HEK293 (cell line): ENCODE results near the gene COQ4.

ENCODE experiments used
- CTCF ChIA-PET: fragments of 350-600 bp; formaldehyde crosslinking; extraction: SDS; loops from one replicate; lab custom pipeline; 2021; ENCODE audit warnings: antibody characterized with exemption; lab: Yijun Ruan, JAX
- POLR2A ChIA-PET: fragments of 300-600 bp; formaldehyde crosslinking; extraction: SDS; loops from one replicate; lab custom pipeline; 2020; ENCODE audit warnings: antibody characterized with exemption, inconsistent platforms; lab: Yijun Ruan, JAX
- H3K27ac ChIP-seq: fragments of 200-500 bp; sonication (Bioruptor generic); 2 replicates; pipeline ENCODE4 v1.5.1; 2014; ENCODE audit warnings: low read depth, low read length, control low read depth, inconsistent platforms; ENCODE audit errors: extremely low read depth
- H3K36me3 ChIP-seq, 2 experiments: fragments of 200-500 bp in 1 of 2; sonication (Bioruptor generic) in 1 of 2; 1 replicate in 1 of 2; 2 replicates in 1 of 2; pipeline ENCODE4 v1.5.1; 2014 to 2017; ENCODE audit warnings: inconsistent platforms in 2 of 2, low read length in 2 of 2; ENCODE audit not compliant: control insufficient read depth in 2 of 2, insufficient read depth in 1 of 2
- H3K4me1 ChIP-seq: fragments of 200-500 bp; sonication (Bioruptor generic); 2 replicates; pipeline ENCODE4 v1.5.1; 2014; ENCODE audit warnings: mild to moderate bottlenecking, low read length, inconsistent platforms; ENCODE audit not compliant: control insufficient read depth, insufficient read depth
- H3K4me3 ChIP-seq: 2 replicates; pipeline ENCODE4 v1.5.1; 2011; ENCODE audit warnings: low read depth, mild to moderate bottlenecking, control low read depth, low read length, moderate library complexity
- H3K9me3 ChIP-seq: fragments of 200-500 bp; sonication (Bioruptor generic); 2 replicates; pipeline ENCODE4 v1.5.1; 2014; ENCODE audit warnings: low read depth, low read length, inconsistent platforms; ENCODE audit not compliant: control insufficient read depth, insufficient read depth
- AEBP2 ChIP-seq: fragments of 450-650 bp; formaldehyde crosslinking; IDR thresholded peaks from 2 replicates; pipeline ENCODE4 v1.5.1; 2016; ENCODE audit warnings: missing biosample characterization, missing genetic modification characterization, borderline replicate concordance
- IKZF3 ChIP-seq: fragments of 450-650 bp; IDR thresholded peaks from 2 replicates; pipeline ENCODE4 v1.5.0; 2018; ENCODE audit warnings: missing biosample characterization, mild to moderate bottlenecking, missing genetic modification characterization, moderate library complexity
- KLF9 ChIP-seq: fragments of 450-650 bp; formaldehyde crosslinking; IDR thresholded peaks from 2 replicates; pipeline ENCODE4 v1.5.1; 2016; ENCODE audit warnings: missing biosample characterization, missing genetic modification characterization, low read depth
- PRDM1 ChIP-seq: fragments of 450-650 bp; formaldehyde crosslinking; IDR thresholded peaks from 2 replicates; pipeline ENCODE4; 2016; ENCODE audit warnings: missing biosample characterization, missing genetic modification characterization
- PRDM4 ChIP-seq: fragments of 450-650 bp; formaldehyde crosslinking; IDR thresholded peaks from 2 replicates; pipeline ENCODE4 v1.5.1; 2017; ENCODE audit warnings: missing biosample characterization, missing genetic modification characterization
- SCRT1 ChIP-seq: fragments of 450-650 bp; formaldehyde crosslinking; IDR thresholded peaks from 2 replicates; pipeline ENCODE4 v1.5.1; 2016; ENCODE audit warnings: missing biosample characterization, missing genetic modification characterization, borderline replicate concordance
- ZEB2 ChIP-seq: fragments of 450-650 bp; formaldehyde crosslinking; IDR thresholded peaks from 2 replicates; pipeline ENCODE4 v1.5.1; 2016; ENCODE audit warnings: missing biosample characterization, missing genetic modification characterization
- ZFP41 ChIP-seq: fragments of 450-650 bp; formaldehyde crosslinking; IDR thresholded peaks from 2 replicates; pipeline ENCODE4 v1.5.1; 2016; ENCODE audit warnings: missing biosample characterization, missing genetic modification characterization, borderline replicate concordance
- ZFP69B ChIP-seq: fragments of 450-650 bp; formaldehyde crosslinking; IDR thresholded peaks from 2 replicates; pipeline ENCODE4 v1.5.1; 2016; ENCODE audit warnings: missing biosample characterization, missing genetic modification characterization
- ZNF16 ChIP-seq: fragments of 450-650 bp; formaldehyde crosslinking; IDR thresholded peaks from 2 replicates; pipeline ENCODE4 v1.5.1; 2016; ENCODE audit warnings: low read depth, missing biosample characterization, missing genetic modification characterization
- ZNF280D ChIP-seq: fragments of 450-650 bp; formaldehyde crosslinking; IDR thresholded peaks from 2 replicates; pipeline ENCODE4 v1.5.1; 2016; ENCODE audit warnings: missing biosample characterization, missing genetic modification characterization
- ZNF362 ChIP-seq: fragments of 450-650 bp; formaldehyde crosslinking; IDR thresholded peaks from 2 replicates; pipeline ENCODE4 v1.5.1; 2016; ENCODE audit warnings: missing biosample characterization, missing genetic modification characterization
- ZNF398 ChIP-seq: fragments of 450-650 bp; formaldehyde crosslinking; IDR thresholded peaks from 2 replicates; pipeline ENCODE4 v1.5.1; 2017; ENCODE audit warnings: missing biosample characterization, missing genetic modification characterization
- ZNF404 ChIP-seq: fragments of 450-650 bp; formaldehyde crosslinking; IDR thresholded peaks from 2 replicates; pipeline ENCODE4 v1.5.1; 2017; ENCODE audit warnings: missing biosample characterization, missing genetic modification characterization
- ZNF416 ChIP-seq: fragments of 450-650 bp; formaldehyde crosslinking; IDR thresholded peaks from 2 replicates; pipeline ENCODE4 v1.5.1; 2016; ENCODE audit warnings: missing biosample characterization, missing genetic modification characterization
- ZNF580 ChIP-seq: fragments of 450-650 bp; formaldehyde crosslinking; IDR thresholded peaks from 2 replicates; pipeline ENCODE4 v1.5.1; 2016; ENCODE audit warnings: missing biosample characterization, missing genetic modification characterization
- ZNF585B ChIP-seq: fragments of 450-650 bp; formaldehyde crosslinking; IDR thresholded peaks from 2 replicates; pipeline ENCODE4 v1.5.1; 2016; ENCODE audit warnings: missing biosample characterization, missing genetic modification characterization
- ZNF768 ChIP-seq: fragments of 450-650 bp; formaldehyde crosslinking; IDR thresholded peaks from 2 replicates; pipeline ENCODE4 v1.5.1; 2018; ENCODE audit warnings: missing biosample characterization, mild to moderate bottlenecking, missing genetic modification characterization
- ZSCAN23 ChIP-seq: fragments of 450-650 bp; formaldehyde crosslinking; IDR thresholded peaks from 2 replicates; pipeline ENCODE4 v1.5.1; 2016; ENCODE audit warnings: missing biosample characterization, missing genetic modification characterization

COQ4 gene

GRCh38 chr9:128365525-128365924 lies 42.9 kb downstream of the COQ4 start:
- H3K4me3 ChIP-seq = no peak overlapping the region
- TF ChIP-seq AEBP2 (tag by site-specific recombination) (no peak), ZNF362 (no peak), ZNF416 (tag by site-specific recombination) (no peak), ZNF398 (tag by site-specific recombination) (no peak)
- ChIA-PET CTCF (interaction anchor here (0.7 kb wide), 1 partner anchor 47 kb away, joined by 3 read pairs; no protein-coding TSS in a partner anchor), POLR2A (interaction anchor here (0.6 kb wide), 2 partner anchors 11 to 15 kb away, joined by 3 to 4 read pairs; no protein-coding TSS in a partner anchor)
- no peaks in the 10 kb centered on the region for H3K36me3 ChIP-seq
- H3K27ac ChIP-seq = no peak overlapping the region
- H3K9me3 ChIP-seq = no peaks in the 10 kb centered on the region
- 0 out of 2 replicates have a peak, but pooled peaks cover 3% of the 10 kb centered on the region for H3K4me1 ChIP-seq

GRCh38 chr9:128369024-128369706 lies 46.5 kb downstream of the COQ4 start:
- ChIA-PET CTCF (interaction anchor here (0.5 to 2.3 kb wide), 2 partner anchors 29 to 176 kb away, joined by 3 to 8 read pairs; no protein-coding TSS in a partner anchor), POLR2A (interaction anchor here (1.0 kb wide), 1 partner anchor 52 kb away, joined by 4 read pairs; the partner anchor contains the start of gene CERCAM)
- TF ChIP-seq ZNF404 = no peak
- no peak for TF ChIP-seq ZNF362
- TF ChIP-seq ZFP69B (tag by site-specific recombination) = no peak
- no peak for TF ChIP-seq ZNF768 (tag by site-specific recombination)
- no peak for TF ChIP-seq PRDM1 (tag by site-specific recombination)
- TF ChIP-seq ZNF16 (tag by site-specific recombination) = no peak
- TF ChIP-seq ZEB2 (tag by site-specific recombination) = no peak
- TF ChIP-seq PRDM4 (tag by site-specific recombination) = no peak
- no peak for TF ChIP-seq ZSCAN23 (tag by site-specific recombination)
- no peak for TF ChIP-seq ZFP41 (tag by site-specific recombination)
- TF ChIP-seq ZNF280D (tag by site-specific recombination) = no peak
- no peak for TF ChIP-seq ZNF585B (tag by site-specific recombination)
- TF ChIP-seq IKZF3 (tag by site-specific recombination) = no peak
- no peak for TF ChIP-seq SCRT1 (tag by site-specific recombination)
- TF ChIP-seq KLF9 (tag by site-specific recombination) = no peak
- TF ChIP-seq ZNF580 (tag by site-specific recombination) = no peak

More at GRCh38 chr9:128369024-128369706, 46.5 kb downstream of the COQ4 start:
- H3K27ac ChIP-seq = no peak overlapping the region
- H3K4me3 ChIP-seq = no peak overlapping the region
- H3K9me3 ChIP-seq = no peaks in the 10 kb centered on the region
- H3K4me1 ChIP-seq = 0 out of 2 replicates have a peak, but pooled peaks cover 3% of the 10 kb centered on the region
- peaks cover 0 to 9% of the 10 kb centered on the region in 2 experiments; a peak in 1 of 3 replicates for H3K36me3 ChIP-seq
